Measurements from ENCODE around the gene TPSAB1. TPM values are rescaled to one million over a fixed set of nuclear protein-coding genes. Genes with fewer than 3 reads are reported as not detected.
A peak's percentile ranks its signal among the peaks of the same experiment; 100 is the strongest.
"Not testable (repeated sequence)": the region's sequence is repeated elsewhere in the genome, so short reads cannot be mapped to it uniquely, and the experiment has no call there.

TPSAB1 gene
- total and polyA plus RNA-seq, 2 donors, result 10.8 to 72.9 TPM

GRCh38 chr16:1265090-1265630 lies 24.7 kb downstream of the TPSAB1 start:
- no peak for DNase-seq (ENCODE audit: extremely low spot score)
- 76% methylated on average over 13 of the region's 13 CpGs for WGBS
- Histone ChIP-seq H3K4me1 (ENCODE audit: insufficient read depth) (no peaks in the 10 kb centered on the region), H3K4me3 (ENCODE audit: low read depth, low read length) (no peak overlapping the region), H3K36me3 (ENCODE audit: insufficient read depth) (no peaks in the 10 kb centered on the region), H3K27ac (ENCODE audit: low read depth) (no peak overlapping the region)

GRCh38 chr16:1265826-1266225 lies 25.3 kb downstream of the TPSAB1 start:
- Histone ChIP-seq H3K4me3 (ENCODE audit: low read depth, low read length) (no peak overlapping the region), H3K36me3 (ENCODE audit: insufficient read depth) (no peaks in the 10 kb centered on the region), H3K4me1 (ENCODE audit: insufficient read depth) (no peaks in the 10 kb centered on the region), H3K27ac (ENCODE audit: low read depth) (no peak overlapping the region)
- DNase-seq (ENCODE audit: extremely low spot score), result no peak
- WGBS, result 89% methylated on average over 19 of the region's 19 CpGs

GRCh38 chr16:1269418-1269817 lies 28.9 kb downstream of the TPSAB1 start:
- H3K4me1 ChIP-seq (ENCODE audit: insufficient read depth); H3K27ac ChIP-seq (ENCODE audit: low read depth); H3K36me3 ChIP-seq (ENCODE audit: insufficient read depth); DNase-seq (ENCODE audit: extremely low spot score); H3K4me3 ChIP-seq (ENCODE audit: low read depth, low read length): not testable (repeated sequence)
- WGBS, result 94% methylated on average over 7 of the region's 7 CpGs

- no peaks in the 10 kb centered on the region for H3K4me1 ChIP-seq (ENCODE audit: insufficient read depth)
- no peaks in the 10 kb centered on the region for H3K36me3 ChIP-seq (ENCODE audit: insufficient read depth)
- 81% methylated on average over 12 of the region's 12 CpGs for WGBS
- no peak overlapping the region for H3K4me3 ChIP-seq (ENCODE audit: low read depth, low read length)
- no peak for DNase-seq (ENCODE audit: extremely low spot score)
- no peak overlapping the region for H3K27ac ChIP-seq (ENCODE audit: low read depth)
Measured at GRCh38 chr16:1271380-1271723, 30.8 kb downstream of the TPSAB1 start.

GRCh38 chr16:1271724-1272413 lies 31.4 kb downstream of the TPSAB1 start:
- WGBS, result 12% methylated on average over 19 of the region's 19 CpGs

GRCh38 chr16:1272453-1273198 lies 32.1 kb downstream of the TPSAB1 start:
- 72% methylated on average over 9 of the region's 9 CpGs for WGBS
- no peaks in the 10 kb centered on the region for H3K4me1 ChIP-seq (ENCODE audit: insufficient read depth)
- H3K27ac ChIP-seq (ENCODE audit: low read depth), result no peak overlapping the region
- H3K4me3 ChIP-seq (ENCODE audit: low read depth, low read length), result no peak overlapping the region
- no peak for DNase-seq (ENCODE audit: extremely low spot score)
- H3K36me3 ChIP-seq (ENCODE audit: insufficient read depth), result no peaks in the 10 kb centered on the region

More at GRCh38 chr16:1271724-1272413, 31.4 kb downstream of the TPSAB1 start:
- not testable (repeated sequence) for H3K4me3 ChIP-seq (ENCODE audit: low read depth, low read length); H3K4me1 ChIP-seq (ENCODE audit: insufficient read depth); H3K27ac ChIP-seq (ENCODE audit: low read depth); H3K36me3 ChIP-seq (ENCODE audit: insufficient read depth)
- DNase-seq (ENCODE audit: extremely low spot score), result peak; percentile 25

- no peaks in the 10 kb centered on the region for H3K36me3 ChIP-seq (ENCODE audit: insufficient read depth)
- H3K4me3 ChIP-seq (ENCODE audit: low read depth, low read length), result no peak overlapping the region
- DNase-seq (ENCODE audit: extremely low spot score), result no peak
- no peaks in the 10 kb centered on the region for H3K4me1 ChIP-seq (ENCODE audit: insufficient read depth)
- no peak overlapping the region for H3K27ac ChIP-seq (ENCODE audit: low read depth)
- 90% methylated on average over 15 of the region's 15 CpGs for WGBS
Measured at GRCh38 chr16:1273816-1274215, 33.3 kb downstream of the TPSAB1 start.

- WGBS, result 95% methylated on average over 7 of the region's 7 CpGs
Measured at GRCh38 chr16:1274767-1275166, 34.3 kb downstream of the TPSAB1 start.

GRCh38 chr16:1275791-1276579 lies 35.5 kb downstream of the TPSAB1 start:
- no peak overlapping the region for H3K27ac ChIP-seq (ENCODE audit: low read depth)
- H3K4me3 ChIP-seq (ENCODE audit: low read depth, low read length), result no peak overlapping the region
- H3K36me3 ChIP-seq (ENCODE audit: insufficient read depth), result no peaks in the 10 kb centered on the region
- DNase-seq (ENCODE audit: extremely low spot score), result no peak
- WGBS, result 71% methylated on average over 30 of the region's 30 CpGs
- H3K4me1 ChIP-seq (ENCODE audit: insufficient read depth), result no peaks in the 10 kb centered on the region

More at GRCh38 chr16:1274767-1275166, 34.3 kb downstream of the TPSAB1 start:
- Histone ChIP-seq H3K4me1 (ENCODE audit: insufficient read depth) (no peaks in the 10 kb centered on the region), H3K4me3 (ENCODE audit: low read depth, low read length) (no peak overlapping the region), H3K36me3 (ENCODE audit: insufficient read depth) (no peaks in the 10 kb centered on the region), H3K27ac (ENCODE audit: low read depth) (no peak overlapping the region)
- DNase-seq (ENCODE audit: extremely low spot score), result no peak

- no peaks in the 10 kb centered on the region for H3K36me3 ChIP-seq (ENCODE audit: insufficient read depth)
- no peaks in the 10 kb centered on the region for H3K4me1 ChIP-seq (ENCODE audit: insufficient read depth)
- no peak overlapping the region for H3K4me3 ChIP-seq (ENCODE audit: low read depth, low read length)
- H3K27ac ChIP-seq (ENCODE audit: low read depth), result no peak overlapping the region
- 82% methylated on average over 14 of the region's 14 CpGs for WGBS
- DNase-seq (ENCODE audit: extremely low spot score), result no peak
Measured at GRCh38 chr16:1276580-1276878, 36.0 kb downstream of the TPSAB1 start.

- H3K4me1 ChIP-seq (ENCODE audit: insufficient read depth), result no peaks in the 10 kb centered on the region
- no peaks in the 10 kb centered on the region for H3K36me3 ChIP-seq (ENCODE audit: insufficient read depth)
- no peak for DNase-seq (ENCODE audit: extremely low spot score)
- H3K27ac ChIP-seq (ENCODE audit: low read depth), result no peak overlapping the region
- WGBS, result 78% methylated on average over 19 of the region's 19 CpGs
- H3K4me3 ChIP-seq (ENCODE audit: low read depth, low read length), result no peak overlapping the region
Measured at GRCh38 chr16:1277151-1277598, 36.7 kb downstream of the TPSAB1 start.

GRCh38 chr16:1277617-1278282 lies 37.2 kb downstream of the TPSAB1 start:
- Histone ChIP-seq H3K36me3 (ENCODE audit: insufficient read depth) (no peaks in the 10 kb centered on the region), H3K4me3 (ENCODE audit: low read depth, low read length) (no peak overlapping the region), H3K27ac (ENCODE audit: low read depth) (no peak overlapping the region), H3K4me1 (ENCODE audit: insufficient read depth) (no peaks in the 10 kb centered on the region)
- no peak for DNase-seq (ENCODE audit: extremely low spot score)
- 40% methylated on average over 21 of the region's 21 CpGs for WGBS

GRCh38 chr16:1278477-1278876 lies 38.0 kb downstream of the TPSAB1 start:
- H3K4me3 ChIP-seq (ENCODE audit: low read depth, low read length), result no peak overlapping the region
- H3K36me3 ChIP-seq (ENCODE audit: insufficient read depth), result no peaks in the 10 kb centered on the region
- no peaks in the 10 kb centered on the region for H3K4me1 ChIP-seq (ENCODE audit: insufficient read depth)
- no peak overlapping the region for H3K27ac ChIP-seq (ENCODE audit: low read depth)
- WGBS, result 14% methylated on average over 18 of the region's 18 CpGs
- DNase-seq (ENCODE audit: extremely low spot score), result no peak
